ENCODE measurements around the gene PDE4D. TPM values are rescaled to one million over a fixed set of nuclear protein-coding genes. Genes with fewer than 3 reads are reported as not detected.
A peak's percentile ranks its signal among the peaks of the same experiment; 100 is the strongest.
"Not testable (repeated sequence)": the region's sequence is repeated elsewhere in the genome, so short reads cannot be mapped to it uniquely, and the experiment has no call there.

PDE4D gene
- total RNA-seq, 1 experiment from 2014 or later, result 33.9 TPM

- DNase-seq (ENCODE audit: low read depth), result no peak
These were observed 807.5 kb downstream of the PDE4D start for GRCh38 chr5:59086024-59086423.

- no peak for DNase-seq (ENCODE audit: low read depth)
These were observed 811.8 kb downstream of the PDE4D start for GRCh38 chr5:59081693-59082092.

DNA sequence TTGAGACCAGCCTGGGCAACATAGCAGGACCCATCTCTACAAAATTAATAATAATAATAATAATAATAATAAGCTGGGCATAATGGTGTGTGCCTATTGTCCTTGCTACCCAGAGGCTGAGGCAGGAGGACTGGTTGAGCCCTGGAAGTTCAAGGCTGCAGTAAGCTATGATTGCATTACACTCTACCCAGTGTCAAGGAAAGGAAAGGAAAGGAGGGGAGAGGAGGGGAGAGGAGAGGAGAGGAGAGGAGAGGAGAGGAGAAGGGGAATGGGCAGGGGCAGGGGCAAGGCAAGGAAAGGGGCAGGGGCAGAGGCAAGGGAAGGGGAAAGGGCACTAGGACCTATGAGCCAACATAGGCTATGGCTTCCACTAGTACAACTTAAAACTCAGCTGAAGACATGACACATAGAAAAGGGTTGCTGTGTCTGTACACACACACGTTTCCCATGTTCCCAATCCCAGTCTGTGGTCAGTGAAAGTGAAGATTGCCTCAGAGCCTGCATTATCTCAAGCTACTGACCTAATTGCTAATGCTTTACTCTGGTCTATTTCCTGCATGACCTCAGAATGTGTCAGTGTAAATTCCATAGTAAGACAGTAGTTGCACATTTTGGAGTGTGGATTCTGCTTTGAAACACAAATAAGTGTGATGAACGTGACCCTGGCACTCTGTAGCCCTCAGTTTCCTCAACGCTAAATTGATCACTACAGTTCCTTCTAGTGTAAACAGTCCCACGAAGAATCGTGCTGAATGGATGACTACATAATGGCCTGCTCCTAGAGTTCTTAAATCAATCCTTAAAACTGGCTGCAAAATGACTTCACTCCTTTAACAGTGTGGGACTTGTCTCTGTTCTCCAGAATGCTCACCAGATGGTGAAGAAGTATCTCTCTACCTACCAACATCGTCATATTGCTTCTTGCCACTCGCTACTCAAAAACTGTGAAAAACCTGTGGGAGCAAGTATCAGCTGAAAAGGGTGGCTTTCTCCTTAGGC, 813.6 kb downstream of the PDE4D start:
- DNase-seq (ENCODE audit: low read depth), result peak; percentile 97

GRCh38 chr5:59071755-59072549, 821.6 kb downstream of the PDE4D start:
- DNase-seq (ENCODE audit: low read depth), result no peak

- peak; percentile 99 for DNase-seq (ENCODE audit: low read depth)
These were observed 824.0 kb downstream of the PDE4D start for GRCh38 chr5:59069438-59070079.

- peak; percentile 59 for DNase-seq (ENCODE audit: low read depth)
These were observed 825.4 kb downstream of the PDE4D start for GRCh38 chr5:59067956-59068656.

- peak; percentile 85 for DNase-seq (ENCODE audit: low read depth)
These were observed 827.0 kb downstream of the PDE4D start for GRCh38 chr5:59066367-59067163.

DNA sequence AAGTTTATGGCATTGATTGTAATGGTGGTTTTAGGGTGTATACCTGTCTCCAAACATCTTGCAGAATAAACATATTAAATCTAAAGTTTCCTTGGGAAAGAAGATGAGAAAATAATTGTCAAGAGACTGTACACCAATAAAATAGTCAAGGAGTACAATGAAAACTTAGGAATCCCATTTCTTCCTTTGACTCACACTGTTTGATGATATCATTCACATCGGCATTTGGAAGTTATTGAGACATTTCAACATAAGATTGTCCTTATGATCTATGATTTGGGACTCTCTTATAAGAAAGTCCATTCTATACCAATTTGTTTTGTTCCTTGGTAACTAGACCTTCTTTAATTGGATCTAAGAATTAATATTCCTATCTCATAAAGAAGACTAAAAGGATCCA, 828.0 kb downstream of the PDE4D start:
- DNase-seq (ENCODE audit: low read depth), result peak; percentile 66

GRCh38 chr5:59064293-59064692, 829.2 kb downstream of the PDE4D start:
- no peak for DNase-seq (ENCODE audit: low read depth)

DNA sequence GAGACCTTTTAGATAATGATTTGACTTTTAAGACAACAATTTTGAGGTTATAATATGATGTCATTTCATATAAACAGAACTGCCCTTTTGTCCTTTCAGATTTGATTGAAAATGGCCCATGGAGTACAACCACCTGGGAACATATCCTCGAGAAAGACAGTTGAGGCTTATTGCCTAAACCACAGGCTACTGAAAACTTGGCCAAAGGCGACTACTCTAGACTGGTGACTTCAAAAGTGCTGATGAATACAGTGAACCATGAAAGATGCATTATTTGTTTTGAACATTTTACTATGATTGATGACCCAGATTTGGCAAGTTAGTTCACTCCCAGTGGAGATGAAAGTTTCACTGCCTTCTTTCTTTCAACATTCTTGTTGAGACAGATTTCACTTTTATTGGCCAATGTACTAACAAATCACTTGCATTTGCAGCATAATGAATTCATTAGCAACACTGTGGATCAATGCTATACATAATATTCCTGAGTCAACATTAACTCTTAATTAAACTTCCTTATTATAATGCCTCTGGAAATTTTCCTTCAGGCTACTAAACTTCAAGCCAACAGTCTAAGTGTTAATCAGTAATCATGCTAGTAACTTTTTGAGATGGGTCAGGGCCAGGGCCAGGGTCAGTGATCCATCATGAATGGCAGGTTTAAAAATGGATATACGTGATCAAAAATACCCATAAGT, 830.4 kb downstream of the PDE4D start:
- peak; percentile 57 for DNase-seq (ENCODE audit: low read depth)

- no peak for DNase-seq (ENCODE audit: low read depth)
These were observed 832.1 kb downstream of the PDE4D start for GRCh38 chr5:59061377-59061776.

DNA sequence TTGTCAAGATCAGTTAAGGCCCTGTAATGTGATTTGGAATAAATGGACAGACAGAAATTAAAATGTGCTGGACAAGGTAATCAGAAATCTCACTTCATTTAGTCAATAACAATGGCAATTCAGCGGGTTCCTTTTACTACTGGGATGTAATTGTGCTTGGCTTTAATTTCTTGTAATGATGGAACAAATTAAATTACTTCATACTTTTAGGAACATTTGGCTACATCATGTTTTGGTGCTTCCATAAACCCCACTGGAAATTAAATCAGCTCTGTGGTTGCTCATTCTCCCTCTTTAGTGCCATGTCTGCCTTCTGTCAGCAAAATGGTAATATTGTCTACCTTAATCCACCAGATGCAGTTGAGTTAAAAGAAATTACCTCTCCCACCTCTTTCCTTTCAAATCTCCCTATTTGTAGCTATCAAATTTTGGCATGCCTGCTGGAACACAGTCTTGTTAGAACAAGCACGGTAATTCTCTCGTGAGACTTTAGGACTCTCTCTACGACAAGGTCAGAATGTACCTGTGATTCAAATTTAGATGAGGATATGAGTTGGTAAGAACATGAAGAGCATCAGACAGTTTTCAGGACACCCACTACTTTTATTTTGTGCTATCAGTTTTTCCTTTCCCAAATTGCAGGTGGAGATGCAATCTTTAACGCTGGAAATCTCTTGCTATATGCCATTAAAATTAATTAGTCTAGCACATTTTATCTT, 834.4 kb downstream of the PDE4D start:
- no peak for DNase-seq (ENCODE audit: low read depth)

DNA sequence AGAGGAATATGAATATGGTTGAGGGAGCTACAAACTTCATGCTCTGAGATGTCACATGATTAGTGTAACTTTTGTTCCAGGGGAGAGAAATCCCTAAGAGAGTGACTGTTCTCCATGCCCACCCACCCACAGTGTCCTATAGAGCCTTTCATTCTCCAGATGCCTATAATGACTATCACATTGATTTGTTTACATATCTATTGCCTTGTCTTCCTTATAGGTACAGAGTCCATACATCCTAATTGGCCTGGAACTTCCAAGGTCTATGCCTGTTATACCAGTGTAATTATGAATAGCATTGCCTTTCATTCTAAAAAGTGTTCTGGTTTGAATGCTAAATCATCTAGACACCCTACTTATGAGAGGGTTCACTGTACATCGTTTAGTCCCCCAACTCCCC, 835.3 kb downstream of the PDE4D start:
- DNase-seq (ENCODE audit: low read depth), result no peak

GRCh38 chr5:59056599-59056998, 836.9 kb downstream of the PDE4D start:
- not testable (repeated sequence) for DNase-seq (ENCODE audit: low read depth)

DNA sequence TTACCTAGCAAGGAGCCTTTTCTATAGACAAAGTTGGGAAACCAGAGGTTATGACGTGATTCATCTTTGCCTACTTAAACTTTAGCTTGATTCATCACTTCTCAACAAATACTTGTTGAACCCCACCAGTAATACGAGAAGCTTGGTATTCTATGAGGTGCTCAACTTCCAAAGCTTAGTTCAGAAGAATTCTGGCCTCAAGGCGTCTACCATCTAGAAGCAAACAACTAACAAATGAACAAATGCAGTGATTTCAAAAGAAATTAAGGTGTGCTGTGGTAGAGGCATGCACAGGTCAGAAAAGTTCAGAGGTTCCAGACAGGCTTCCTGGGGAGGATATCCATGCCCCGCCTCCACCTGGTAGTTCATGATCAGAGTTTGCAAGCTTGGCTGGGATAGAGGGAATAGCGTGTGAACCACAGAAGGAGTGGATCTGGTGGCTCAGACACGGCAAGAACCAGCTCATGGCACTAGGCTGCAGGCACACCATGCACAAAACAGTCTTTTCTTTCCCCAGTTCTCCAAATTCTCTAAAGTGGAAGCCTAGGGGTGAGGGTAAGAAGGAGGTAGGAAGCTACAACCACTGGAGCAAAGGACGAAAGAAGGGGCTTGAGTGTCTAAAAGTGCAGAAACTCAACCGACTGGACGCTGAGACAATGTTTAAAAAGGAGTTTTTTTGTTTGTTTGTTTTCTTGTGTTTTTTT, 837.6 kb downstream of the PDE4D start:
- DNase-seq (ENCODE audit: low read depth), result no peak

GRCh38 chr5:59054963-59055528, 838.5 kb downstream of the PDE4D start:
- DNase-seq (ENCODE audit: low read depth), result no peak

DNA sequence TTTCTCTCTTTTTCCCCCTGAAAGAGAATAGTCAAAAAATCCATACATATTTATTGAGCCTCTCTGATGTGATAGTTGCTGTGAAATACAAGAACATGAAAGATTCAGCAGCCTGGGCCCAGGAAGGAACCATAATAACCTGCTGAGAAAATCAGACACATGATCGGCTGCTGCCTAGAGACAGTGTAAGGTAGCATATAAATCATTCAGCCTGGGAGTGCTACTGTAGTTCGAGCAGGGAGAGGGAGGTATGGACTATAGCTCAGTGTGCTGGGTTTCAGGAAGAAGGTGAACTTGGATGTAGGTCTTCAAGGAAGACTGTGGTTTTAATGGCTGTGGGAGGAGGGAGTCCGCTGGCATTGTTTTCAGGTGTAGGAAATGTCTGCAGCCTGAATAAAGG, 841.6 kb downstream of the PDE4D start:
- no peak for DNase-seq (ENCODE audit: low read depth)

DNA sequence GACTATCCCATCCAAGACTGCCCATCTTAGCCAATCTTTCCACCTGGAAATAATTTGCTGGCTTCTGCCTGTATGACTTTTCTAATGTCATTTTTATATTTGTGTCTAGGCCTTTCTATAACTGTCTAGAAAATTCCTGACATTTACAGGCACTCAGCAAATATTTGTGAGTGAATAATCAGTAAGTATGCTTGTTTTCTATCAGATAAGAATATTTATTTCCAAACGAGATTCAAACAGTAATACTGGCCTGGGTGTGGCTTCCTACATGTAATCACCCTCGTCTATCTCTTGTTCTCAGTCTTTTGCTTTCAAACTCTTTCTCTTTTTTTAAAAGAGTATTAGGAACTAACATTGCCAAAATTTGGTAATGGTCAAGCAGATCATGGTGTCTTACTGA, 844.4 kb downstream of the PDE4D start:
- DNase-seq (ENCODE audit: low read depth), result no peak

Measured in LHCN-M2 (cell line).